PC-9 (cell line): Measurements from ENCODE around the gene CCDC15. TPM values are rescaled to one million over a fixed set of nuclear protein-coding genes. Genes with fewer than 3 reads are reported as not detected.

Experiments
- BruUV-seq: library from RNA; stranded (reverse); fragments of 400-500 nt; replicated peaks from 2 replicates; lab custom pipeline; 2021; lab: Mats Ljungman, UMichigan
- CTCF ChIA-PET: fragments of 300-600 bp; sonication (Branson Sonifier 250); formaldehyde crosslinking; loops from one replicate; lab custom pipeline; 2022; ENCODE audit warnings: antibody characterized with exemption; lab: Charles Lee
- POLR2A ChIA-PET: fragments of 300-600 bp; sonication (Branson Sonifier 250); formaldehyde crosslinking; loops from one replicate; lab custom pipeline; 2022; ENCODE audit warnings: antibody characterized with exemption; ENCODE audit not compliant: unreplicated experiment; lab: Charles Lee
- DNase-seq, 2 experiments: peaks; one replicate each; pipeline versions ENCODE4 v3.0.0 to v3.0.0-alpha.2; 2015 to 2022; ENCODE audit warnings: mixed read lengths in 1 of 2
- H2AFZ ChIP-seq: fragments of 200-600 bp; sonication (generic); 2 replicates; pipeline ENCODE4 v1.8.1; 2017; ENCODE audit warnings: antibody characterized with exemption
- H3F3A ChIP-seq: fragments of 200-600 bp; sonication (generic); 2 replicates; pipeline ENCODE4 v1.8.1; 2017; ENCODE audit warnings: antibody characterized with exemption, mild to moderate bottlenecking, low read depth; ENCODE audit not compliant: insufficient read depth
- H3K27ac ChIP-seq: fragments of 200-600 bp; sonication (generic); 2 replicates; pipeline ENCODE4 v1.6.1; 2016; ENCODE audit warnings: mixed run types
- H3K27me3 ChIP-seq: fragments of 200-600 bp; sonication (generic); 2 replicates; pipeline ENCODE4 v1.6.1; 2016; ENCODE audit warnings: low read depth, mixed run types; ENCODE audit not compliant: insufficient read depth
- H3K36me3 ChIP-seq: fragments of 200-600 bp; sonication (generic); 2 replicates; pipeline ENCODE4 v1.6.1; 2016; ENCODE audit warnings: low read depth, mixed run types
- H3K4me1 ChIP-seq: fragments of 200-600 bp; sonication (generic); replicated peaks from 2 replicates; pipeline ENCODE4 v1.6.1; 2016; ENCODE audit warnings: mixed run types; ENCODE audit not compliant: insufficient read depth
- H3K4me2 ChIP-seq: fragments of 200-600 bp; sonication (generic); 2 replicates; pipeline ENCODE4 v1.6.1; 2017; ENCODE audit warnings: mixed run types
- H3K4me3 ChIP-seq: fragments of 200-600 bp; sonication (generic); 2 replicates; pipeline ENCODE4 v1.6.1; 2016; ENCODE audit warnings: mixed run types
- H3K79me2 ChIP-seq: fragments of 200-600 bp; sonication (generic); 2 replicates; pipeline ENCODE4 v1.6.1; 2017; ENCODE audit warnings: low read depth, mixed run types
- H3K9me2 ChIP-seq: fragments of 200-600 bp; sonication (generic); 2 replicates; pipeline ENCODE4 v1.8.1; 2017; ENCODE audit warnings: mild to moderate bottlenecking; ENCODE audit not compliant: insufficient read depth
- H3K9me3 ChIP-seq: fragments of 200-600 bp; sonication (generic); 2 replicates; pipeline ENCODE4 v1.8.1; 2016; ENCODE audit warnings: low read depth; ENCODE audit not compliant: insufficient read depth
- H4K20me1 ChIP-seq: fragments of 200-600 bp; sonication (generic); 2 replicates; pipeline ENCODE4 v1.8.1; 2017; ENCODE audit not compliant: insufficient read depth
- EZH2 ChIP-seq: fragments of 200-600 bp; sonication (generic); IDR thresholded peaks from 2 replicates; pipeline ENCODE4 v1.8.0; 2017; ENCODE audit warnings: antibody characterized with exemption, low read depth
- intact Hi-C: fragments of 100-400 bp; cut with micrococcal nuclease; formaldehyde crosslinking; loops from one replicate; pipeline ENCODE4 v1.10.0; 2022; ENCODE audit not compliant: unreplicated experiment
- total RNA-seq: library from RNA; stranded (reverse); gene quantifications from 2 replicates; pipeline ENCODE4 v1.2.3, GENCODE V29; 2021
- TF ChIP-seq, protein P1 (sequence below): fragments of 200-600 bp; sonication (generic); conservative IDR thresholded peaks from 2 replicates; pipeline ENCODE4 v1.6.1; 2017; ENCODE audit warnings: mixed run types, antibody characterized with exemption, mild to moderate bottlenecking, moderate library complexity

The CCDC15 gene
- total RNA-seq, 1 experiment from 2014 or later, result 2.7 TPM

DNA sequence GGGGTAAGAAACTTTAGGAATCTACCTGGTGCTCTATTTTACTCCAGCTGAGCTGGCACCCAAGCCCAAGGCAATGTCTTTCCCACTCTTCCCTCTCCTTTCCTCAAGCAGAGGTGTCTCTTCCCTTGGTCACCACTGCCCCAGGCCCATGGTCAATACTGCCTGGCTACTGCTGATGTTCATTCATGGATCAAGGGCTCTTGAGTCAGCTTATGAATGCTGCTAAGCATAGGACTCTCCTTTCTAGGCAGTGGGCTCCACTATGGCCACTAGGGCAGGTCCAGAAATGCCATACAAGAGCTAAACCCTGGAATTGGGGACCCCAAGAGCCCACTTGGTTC lies 37.7 kb upstream of the CCDC15 start:
- no peak overlapping the region for H2AFZ ChIP-seq
- no peaks in the 10 kb centered on the region for H3K79me2 ChIP-seq
- ChIA-PET CTCF (no interaction called here), POLR2A (no interaction called here)
- H4K20me1 ChIP-seq, result no peaks in the 10 kb centered on the region
- H3K27me3 ChIP-seq, result no peaks in the 10 kb centered on the region
- H3F3A ChIP-seq, result no peaks in the 10 kb centered on the region
- H3K4me1 ChIP-seq, result no peaks in the 10 kb centered on the region
- no peak overlapping the region for H3K4me3 ChIP-seq
- no peak for TF ChIP-seq EZH2
- TF ChIP-seq, protein P1, sequence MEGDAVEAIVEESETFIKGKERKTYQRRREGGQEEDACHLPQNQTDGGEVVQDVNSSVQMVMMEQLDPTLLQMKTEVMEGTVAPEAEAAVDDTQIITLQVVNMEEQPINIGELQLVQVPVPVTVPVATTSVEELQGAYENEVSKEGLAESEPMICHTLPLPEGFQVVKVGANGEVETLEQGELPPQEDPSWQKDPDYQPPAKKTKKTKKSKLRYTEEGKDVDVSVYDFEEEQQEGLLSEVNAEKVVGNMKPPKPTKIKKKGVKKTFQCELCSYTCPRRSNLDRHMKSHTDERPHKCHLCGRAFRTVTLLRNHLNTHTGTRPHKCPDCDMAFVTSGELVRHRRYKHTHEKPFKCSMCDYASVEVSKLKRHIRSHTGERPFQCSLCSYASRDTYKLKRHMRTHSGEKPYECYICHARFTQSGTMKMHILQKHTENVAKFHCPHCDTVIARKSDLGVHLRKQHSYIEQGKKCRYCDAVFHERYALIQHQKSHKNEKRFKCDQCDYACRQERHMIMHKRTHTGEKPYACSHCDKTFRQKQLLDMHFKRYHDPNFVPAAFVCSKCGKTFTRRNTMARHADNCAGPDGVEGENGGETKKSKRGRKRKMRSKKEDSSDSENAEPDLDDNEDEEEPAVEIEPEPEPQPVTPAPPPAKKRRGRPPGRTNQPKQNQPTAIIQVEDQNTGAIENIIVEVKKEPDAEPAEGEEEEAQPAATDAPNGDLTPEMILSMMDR, result no peak
- intact Hi-C loops, result no loop called here
- no peak for DNase-seq
- H3K9me3 ChIP-seq, result no peaks in the 10 kb centered on the region
- no peak overlapping the region for H3K27ac ChIP-seq
- H3K9me2 ChIP-seq, result no peaks in the 10 kb centered on the region
- no peaks in the 10 kb centered on the region for H3K36me3 ChIP-seq
- no TSS peak for BruUV-seq
- H3K4me2 ChIP-seq, result no peak overlapping the region

DNA sequence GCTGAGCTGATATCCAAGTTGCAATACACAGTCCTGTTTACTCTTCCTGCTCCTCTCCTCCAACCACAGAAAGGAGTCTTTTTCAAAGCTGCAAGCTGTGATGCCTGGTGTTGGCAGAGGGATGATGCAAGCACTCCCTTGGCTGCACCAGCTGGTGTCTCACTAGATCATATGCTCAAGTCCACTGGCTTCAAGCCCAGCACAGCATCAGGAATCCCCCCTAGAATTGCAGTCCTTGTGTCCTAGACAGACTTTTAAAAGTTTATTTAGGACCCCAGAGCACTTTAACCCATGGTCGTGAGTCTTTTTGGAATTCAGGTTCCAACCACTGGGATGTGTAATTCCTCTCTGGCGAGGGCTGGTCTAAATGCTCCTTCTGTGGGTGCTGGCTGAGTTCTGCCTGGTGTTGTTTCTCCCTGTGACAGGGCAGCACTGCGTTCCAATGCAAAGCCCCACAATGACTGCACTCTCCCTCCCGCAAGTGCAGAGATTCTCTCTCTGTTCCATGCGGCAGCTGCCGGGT lies 36.8 kb upstream of the CCDC15 start:
- H3K4me2 ChIP-seq, result no peak overlapping the region
- no peaks in the 10 kb centered on the region for H3F3A ChIP-seq
- no TSS peak for BruUV-seq
- no peaks in the 10 kb centered on the region for H4K20me1 ChIP-seq
- H3K27ac ChIP-seq, result no peak overlapping the region
- peaks cover 7% of the 10 kb centered on the region; the same call in 1 of the 2 replicates for H3K27me3 ChIP-seq
- H3K36me3 ChIP-seq, result no peaks in the 10 kb centered on the region
- H3K79me2 ChIP-seq, result no peaks in the 10 kb centered on the region
- no peaks in the 10 kb centered on the region for H3K9me3 ChIP-seq
- no peak for DNase-seq
- ChIA-PET CTCF (no interaction called here), POLR2A (no interaction called here)
- no peaks in the 10 kb centered on the region for H3K4me1 ChIP-seq
- H3K9me2 ChIP-seq, result no peaks in the 10 kb centered on the region
- intact Hi-C loops, result no loop called here
- TF ChIP-seq EZH2, result no peak
- TF ChIP-seq, protein P1, result no peak
- no peak overlapping the region for H3K4me3 ChIP-seq
- H2AFZ ChIP-seq, result no peak overlapping the region

DNA sequence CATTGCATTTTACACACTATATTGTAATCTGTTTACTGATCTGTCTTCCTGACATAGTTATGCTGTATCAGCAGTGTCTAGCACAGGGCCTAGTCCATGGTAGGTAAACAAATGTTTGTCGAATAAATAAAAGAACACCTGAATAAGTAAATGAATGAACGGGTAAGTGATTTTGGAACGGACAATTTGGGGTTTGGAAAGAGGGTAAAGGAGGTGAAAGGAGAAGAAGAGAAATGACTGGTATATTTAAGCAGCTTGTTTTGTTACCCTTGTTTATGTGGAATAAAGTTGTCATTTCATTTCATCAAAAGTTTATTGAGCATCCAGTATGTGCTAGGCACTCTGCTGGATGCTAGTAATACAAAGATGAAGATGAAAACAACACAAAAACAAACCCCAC lies 35.1 kb upstream of the CCDC15 start, which contains the start of gene HEPN1:
Gene HEPN1, plus strand, starts transcription at position 301 of the 400 bp plus-strand sequence.
- H4K20me1 ChIP-seq, result no peaks in the 10 kb centered on the region
- ChIA-PET CTCF (no interaction called here), POLR2A (no interaction called here)
- no peaks in the 10 kb centered on the region for H3K9me2 ChIP-seq
- intact Hi-C loops, result no loop called here
- TF ChIP-seq, protein P1, result no peak
- TF ChIP-seq EZH2, result no peak
- no peak within 1 kb of the TSS for H3K4me3 ChIP-seq
- H3K9me3 ChIP-seq, result no peaks in the 10 kb centered on the region
- DNase-seq, result no peak
- H3F3A ChIP-seq, result no peaks in the 10 kb centered on the region
- H3K4me2 ChIP-seq, result no peak within 1 kb of the TSS
- peaks cover 19% of the 10 kb centered on the region; the same call in 1 of the 2 replicates for H3K27me3 ChIP-seq
- H3K79me2 ChIP-seq, result no peaks in the 10 kb centered on the region
- no peaks in the 10 kb centered on the region for H3K36me3 ChIP-seq
- H3K27ac ChIP-seq, result no peak within 1 kb of the TSS
- no peaks in the 10 kb centered on the region for H3K4me1 ChIP-seq
- BruUV-seq, result no TSS peak
- no peak within 1 kb of the TSS for H2AFZ ChIP-seq
